Measurements from ENCODE around the gene MAPK12.
A peak's percentile ranks its signal among the peaks of the same experiment; 100 is the strongest.
"Not testable (repeated sequence)": the region's sequence is repeated elsewhere in the genome, so short reads cannot be mapped to it uniquely, and the experiment has no call there.

Gene MAPK12

DNA sequence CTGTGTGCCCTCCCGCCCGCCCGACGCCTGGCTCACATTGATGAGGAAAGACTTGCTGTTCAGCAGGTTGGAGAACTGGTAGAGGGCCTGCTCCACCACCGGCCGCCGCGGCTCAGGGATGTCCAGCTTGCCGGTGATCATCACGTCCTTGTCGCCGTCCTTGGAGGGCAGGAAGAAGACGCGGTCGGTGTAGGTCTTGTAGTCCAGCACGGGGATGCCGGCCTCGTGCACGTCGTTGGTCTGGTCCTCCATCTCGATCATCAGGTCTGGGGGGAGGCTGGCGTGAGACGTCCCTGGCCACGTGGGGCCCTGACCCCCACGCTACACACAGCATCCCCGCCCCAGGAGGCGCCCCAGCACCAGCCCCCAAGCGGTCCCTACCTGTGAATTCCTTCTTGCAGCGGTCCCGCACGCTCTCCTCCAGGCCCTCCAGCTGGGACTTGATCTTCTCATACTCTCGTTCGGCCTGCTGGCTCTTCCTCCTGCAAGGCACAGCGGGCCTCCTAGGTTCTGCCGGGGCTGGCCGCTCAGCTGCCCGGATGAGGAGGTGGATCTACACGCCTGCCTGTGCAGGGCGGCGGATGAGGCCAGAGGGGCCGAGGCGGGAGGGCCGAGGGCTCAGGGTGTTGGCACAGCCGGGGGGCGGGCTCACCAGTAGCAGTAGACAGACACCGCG, 19.4 kb upstream of the MAPK12 start:
- DNase-seq: no peak

DNA sequence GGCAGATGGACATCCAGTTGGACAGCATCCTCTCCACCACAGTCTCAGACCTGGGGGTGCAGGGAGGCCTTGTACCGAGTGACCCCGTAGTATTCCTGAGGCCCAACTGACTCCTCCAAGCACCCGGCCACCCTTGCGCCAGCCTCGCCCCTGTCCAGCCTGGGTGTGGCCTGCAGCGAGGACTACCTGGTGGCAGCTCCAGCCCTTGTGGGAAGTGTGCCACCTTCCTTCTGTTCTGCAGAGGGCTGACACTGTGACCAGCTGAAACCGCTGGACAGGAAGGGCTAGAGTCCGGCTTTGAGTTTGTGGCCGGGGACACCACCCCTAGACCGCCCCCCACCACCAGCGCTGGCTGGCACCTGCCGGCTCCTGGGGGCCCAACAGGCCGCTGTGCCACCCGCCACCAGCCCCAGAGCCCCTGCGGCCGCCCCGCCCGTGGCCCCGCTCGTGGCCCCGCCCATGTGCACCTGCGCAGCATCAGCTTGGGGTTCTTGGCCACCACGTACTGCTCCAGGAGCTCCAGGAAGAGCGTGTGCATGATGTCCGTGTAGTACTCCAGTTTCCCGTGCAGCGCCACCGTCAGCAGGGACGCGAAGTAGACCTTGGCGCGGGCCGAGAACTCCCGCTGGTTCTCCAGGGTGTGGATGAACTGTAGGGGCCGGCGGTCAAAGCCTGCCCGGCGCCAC, 18.7 kb upstream of the MAPK12 start:
- DNase-seq: no peak

DNA sequence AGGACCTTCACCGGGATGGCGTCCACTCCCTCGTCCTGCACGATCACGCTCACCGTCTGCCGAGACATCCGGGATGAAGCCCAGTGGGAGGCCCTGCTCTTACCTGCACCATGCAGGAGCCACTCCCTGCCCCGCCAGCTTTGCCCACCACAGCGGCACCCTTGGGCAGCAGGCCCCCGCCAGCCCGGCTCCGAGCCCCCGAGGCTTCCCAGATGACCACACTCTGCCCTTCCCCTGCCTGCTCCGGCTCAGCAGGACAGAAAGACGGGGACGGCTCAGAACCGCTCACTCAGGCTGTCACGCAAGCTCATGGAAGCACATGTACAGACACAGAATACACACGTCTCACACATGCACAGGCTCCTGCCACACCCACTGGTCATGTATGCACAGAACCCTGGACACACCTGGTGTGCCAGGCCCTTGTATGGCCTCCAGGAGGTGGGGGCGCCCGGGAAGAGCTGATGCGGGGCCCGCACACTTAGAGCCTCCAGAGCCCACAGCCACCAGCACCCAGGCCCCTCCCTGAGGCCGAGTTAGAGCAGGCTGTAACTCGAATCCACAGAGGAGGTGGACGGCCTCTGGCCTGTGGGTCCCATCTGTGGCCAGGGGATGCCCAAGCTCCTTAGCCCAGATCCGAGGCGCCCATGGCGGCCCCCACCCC, 17.6 kb upstream of the MAPK12 start:
- no peak for DNase-seq

DNA sequence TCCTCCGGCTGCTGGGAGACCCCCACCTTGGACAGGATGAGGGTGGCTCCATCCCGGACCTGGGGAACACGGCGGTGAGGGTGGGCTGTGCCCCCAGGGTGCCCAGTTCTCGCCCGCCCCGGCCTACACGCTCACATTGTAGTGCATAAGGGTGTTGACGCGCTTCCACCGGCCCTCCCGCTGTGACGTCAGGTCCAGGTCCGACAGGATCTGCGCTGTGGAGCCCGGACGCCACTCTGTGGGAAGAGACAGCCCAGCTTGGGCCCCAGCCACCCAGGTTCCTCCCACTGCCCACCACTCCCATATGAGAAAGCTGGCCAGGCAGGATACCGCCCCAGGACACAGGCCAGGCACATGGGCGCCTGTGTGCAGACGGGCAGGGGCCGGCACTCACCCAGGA, 17.0 kb upstream of the MAPK12 start:
- DNase-seq: no peak

DNA sequence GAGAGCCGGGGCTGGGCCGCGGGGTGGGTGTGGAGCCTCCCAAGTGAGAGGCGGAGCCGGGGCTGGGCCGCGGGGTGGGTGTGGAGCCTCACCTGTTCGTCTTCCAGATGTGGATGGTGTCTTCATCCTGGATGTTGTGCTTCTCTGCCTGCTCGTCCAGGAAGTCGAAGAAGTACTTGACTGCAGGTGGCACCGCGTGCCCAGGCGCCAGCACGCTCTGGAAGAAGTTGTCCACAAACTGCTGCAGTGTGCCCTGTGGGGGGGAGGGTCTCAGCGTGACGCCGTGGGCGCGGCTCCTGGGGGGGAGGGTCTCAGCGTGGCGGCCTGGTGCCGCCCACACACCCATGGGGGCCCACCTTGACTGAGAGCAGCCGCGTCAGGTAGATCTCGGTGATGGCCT, 16.3 kb upstream of the MAPK12 start:
- no peak for DNase-seq

DNA sequence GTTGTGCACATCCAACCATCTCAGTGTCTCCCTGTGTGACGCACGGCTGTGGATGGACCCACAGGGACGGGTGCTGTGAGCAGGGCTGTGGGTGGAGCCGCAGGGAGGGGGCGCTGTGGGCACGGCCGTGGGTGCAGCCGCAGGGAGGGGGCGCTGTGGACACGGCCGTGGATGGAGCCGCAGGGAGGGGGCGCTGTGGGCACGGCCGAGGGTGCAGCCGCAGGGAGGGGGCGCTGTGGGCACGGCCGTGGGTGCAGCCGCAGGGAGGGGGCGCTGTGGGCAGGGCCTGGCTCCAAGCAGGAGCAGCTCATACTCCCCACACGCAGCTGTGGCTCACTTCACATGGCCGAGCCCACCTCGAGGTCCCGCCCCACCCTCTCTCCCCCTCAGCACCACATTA, 14.7 kb upstream of the MAPK12 start:
- peak; percentile 22 for DNase-seq

DNA sequence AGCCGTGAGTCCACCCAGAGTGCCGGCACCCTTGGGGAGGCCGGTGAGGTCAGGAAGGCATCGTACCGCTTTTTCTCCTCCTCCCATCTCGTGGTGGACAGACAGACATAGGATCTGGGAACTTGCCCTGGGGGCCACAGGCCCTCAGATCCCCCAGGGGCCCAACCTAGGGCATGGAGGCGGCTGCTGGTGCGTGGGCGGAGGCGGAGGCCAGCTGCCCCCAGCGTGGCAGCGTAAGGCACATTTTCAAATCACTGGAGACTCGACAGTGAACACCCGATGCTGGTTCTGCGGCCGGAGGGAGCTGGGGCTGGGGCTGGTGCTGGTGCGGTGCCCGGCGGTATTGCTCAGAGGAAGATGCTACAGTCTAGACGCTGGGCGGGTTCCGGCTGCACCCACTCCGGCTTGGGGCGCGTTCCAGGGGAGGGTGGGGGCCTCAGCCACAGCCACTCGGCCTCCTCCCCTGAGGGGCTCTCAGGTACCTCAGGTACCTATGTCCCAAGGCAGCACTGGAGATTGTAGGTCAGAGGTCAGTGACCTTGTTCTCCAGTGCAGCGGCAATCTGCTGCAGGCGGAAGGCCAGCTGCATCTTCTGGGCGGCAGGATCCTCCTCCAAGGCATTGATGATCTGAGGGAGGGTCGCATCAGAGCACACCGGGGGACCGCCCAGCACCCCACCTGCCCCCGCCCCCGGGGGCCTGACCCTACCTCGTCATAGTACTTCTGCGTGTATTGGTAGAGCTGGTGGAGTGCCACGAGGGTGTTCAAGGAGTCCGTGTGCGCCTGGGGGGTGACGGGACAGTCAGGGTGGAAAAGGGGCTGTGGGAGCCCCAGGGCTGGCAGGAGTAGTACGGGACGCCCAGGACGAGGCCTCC, 13.9 kb upstream of the MAPK12 start:
- DNase-seq: no peak

DNA sequence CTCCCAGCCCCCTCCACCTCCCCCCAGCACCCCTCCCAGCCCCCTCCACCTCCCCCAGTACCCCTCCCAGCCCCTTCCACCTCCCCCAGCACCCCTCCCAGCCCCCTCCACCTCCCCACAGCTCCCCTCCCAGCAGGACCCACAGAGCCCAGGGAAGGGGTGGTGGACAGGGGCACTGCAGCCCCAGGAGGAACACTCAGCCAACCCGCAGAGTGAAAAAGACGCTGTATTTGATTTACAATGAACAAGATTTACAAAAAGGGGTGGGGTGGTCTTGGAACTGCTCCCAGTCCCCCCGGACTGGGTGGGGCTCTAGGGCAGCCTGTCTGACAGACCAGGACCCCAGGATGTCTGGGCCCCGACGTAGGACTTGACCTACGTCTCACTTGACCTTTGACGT, 13.3 kb upstream of the MAPK12 start:
- DNase-seq: no peak

DNA sequence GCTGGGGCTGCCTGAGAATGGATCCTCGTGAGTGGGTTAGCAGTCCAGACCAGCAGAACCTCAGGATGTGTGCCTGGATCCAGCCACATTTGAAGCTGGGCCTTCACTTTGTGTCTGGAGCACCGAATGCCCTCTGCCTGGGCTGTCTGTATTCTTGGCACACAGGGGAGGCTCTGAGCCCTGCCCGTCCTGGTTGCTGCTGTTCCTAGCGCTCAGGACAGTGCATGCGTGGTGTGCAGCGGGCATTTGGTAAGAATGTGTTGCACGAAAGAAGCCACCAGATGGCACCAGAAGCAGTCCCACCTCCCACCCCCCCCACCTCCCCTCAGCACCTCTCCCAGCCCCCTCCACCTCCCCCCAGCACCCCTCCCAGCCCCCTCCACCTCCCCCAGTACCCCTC, 12.8 kb upstream of the MAPK12 start:
- DNase-seq: peak; percentile 26

DNA sequence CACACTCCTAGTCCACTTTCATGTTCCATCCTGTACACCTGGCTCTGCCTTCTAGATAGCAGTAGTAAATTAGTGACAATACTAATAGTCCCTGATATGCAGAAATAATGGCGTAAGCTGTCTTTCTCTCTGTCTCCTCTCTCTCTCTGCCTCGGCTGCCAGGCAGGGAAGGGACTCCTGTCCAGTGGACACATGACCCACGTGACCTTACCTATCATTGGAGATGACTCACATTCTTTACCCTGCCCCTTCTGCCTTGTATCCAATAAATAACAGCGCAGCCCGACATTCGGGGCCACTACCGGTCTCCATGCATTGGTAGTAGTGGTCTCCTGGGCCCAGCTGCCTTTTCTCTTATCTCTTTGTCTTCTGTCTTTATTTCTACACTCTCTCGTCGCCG, 12.3 kb upstream of the MAPK12 start:
- not testable (repeated sequence) for DNase-seq

DNA sequence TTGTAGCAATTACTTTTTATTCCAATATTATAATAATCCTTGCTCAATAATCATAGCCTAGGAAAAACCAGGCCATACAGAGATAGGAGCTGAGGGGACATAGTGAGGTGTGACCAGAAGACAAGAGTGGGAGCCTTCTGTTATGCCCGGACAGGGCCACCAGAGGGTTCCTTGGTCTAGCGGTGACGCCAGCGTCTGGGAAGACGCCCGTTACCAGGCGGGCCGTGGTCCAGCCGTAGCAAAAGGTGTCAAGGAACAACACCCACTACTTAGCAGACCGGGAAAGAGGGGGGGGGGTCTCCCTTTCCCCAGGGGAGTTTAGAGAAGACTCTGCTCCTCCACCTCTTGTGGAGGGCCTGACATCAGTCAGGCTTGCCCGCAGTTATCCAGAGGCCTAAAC, 11.9 kb upstream of the MAPK12 start:
- DNase-seq: not testable (repeated sequence)

DNA sequence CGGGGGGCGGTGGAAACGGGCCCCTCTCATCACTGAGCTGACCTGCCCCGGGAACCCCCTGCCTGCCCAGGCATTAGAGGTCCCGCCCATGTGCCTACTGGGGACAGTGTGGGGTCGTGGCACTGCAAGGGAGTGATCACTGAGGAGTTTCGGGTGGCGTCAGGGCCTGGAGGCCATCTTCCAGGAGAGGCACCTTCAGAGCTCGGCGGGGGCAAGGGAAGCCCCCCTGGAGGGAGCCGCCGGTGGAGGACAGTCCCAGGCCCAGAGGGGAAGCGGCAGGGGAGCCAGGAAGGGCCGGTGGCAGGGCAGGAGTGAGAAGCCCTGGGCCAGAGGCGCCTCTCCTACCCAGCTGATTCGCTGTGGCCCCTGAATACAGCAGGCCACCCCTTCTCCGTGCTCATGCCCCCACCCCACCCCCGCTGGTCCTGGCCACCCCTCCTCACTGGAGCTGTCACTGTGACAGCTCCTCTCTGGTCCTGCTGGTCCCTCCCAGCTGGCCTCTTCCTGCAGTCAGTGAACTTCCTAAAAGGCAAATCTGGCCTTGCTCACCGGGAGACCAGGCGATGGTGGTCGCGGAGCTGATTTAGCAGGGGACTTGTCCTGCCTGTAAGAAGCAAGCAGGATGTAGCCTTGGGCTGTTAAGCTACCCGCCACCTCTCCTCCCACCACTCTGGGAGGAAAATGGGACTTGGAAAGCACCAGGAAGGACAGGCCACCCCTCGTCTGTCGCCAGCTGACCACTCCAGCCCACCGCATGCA, 10.7 kb upstream of the MAPK12 start:
- no peak for DNase-seq

DNA sequence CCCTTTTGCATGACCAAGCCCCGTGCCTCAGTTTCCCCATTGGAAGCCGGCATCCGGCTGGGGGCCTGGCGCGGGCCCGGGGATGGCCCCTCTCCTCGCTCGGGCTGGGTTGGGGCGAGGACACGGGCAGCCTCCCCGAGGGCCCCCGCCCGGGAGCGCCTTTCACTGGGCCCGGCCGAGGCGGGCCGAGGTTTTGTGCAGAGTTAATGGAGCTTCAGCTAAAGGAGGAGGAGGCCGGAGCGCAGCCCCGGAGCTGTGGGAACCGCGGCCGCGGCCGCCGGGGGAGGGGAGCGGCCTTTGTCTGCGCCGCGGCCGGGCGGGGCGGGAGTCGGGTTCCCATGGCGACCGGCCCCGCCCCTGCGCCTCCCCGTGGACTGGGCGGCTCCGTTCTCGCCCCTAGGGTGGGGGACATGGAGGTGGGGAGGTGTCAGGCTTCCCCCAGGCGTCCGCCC, 10.1 kb upstream of the MAPK12 start:
- peak; percentile 19 for DNase-seq

DNA sequence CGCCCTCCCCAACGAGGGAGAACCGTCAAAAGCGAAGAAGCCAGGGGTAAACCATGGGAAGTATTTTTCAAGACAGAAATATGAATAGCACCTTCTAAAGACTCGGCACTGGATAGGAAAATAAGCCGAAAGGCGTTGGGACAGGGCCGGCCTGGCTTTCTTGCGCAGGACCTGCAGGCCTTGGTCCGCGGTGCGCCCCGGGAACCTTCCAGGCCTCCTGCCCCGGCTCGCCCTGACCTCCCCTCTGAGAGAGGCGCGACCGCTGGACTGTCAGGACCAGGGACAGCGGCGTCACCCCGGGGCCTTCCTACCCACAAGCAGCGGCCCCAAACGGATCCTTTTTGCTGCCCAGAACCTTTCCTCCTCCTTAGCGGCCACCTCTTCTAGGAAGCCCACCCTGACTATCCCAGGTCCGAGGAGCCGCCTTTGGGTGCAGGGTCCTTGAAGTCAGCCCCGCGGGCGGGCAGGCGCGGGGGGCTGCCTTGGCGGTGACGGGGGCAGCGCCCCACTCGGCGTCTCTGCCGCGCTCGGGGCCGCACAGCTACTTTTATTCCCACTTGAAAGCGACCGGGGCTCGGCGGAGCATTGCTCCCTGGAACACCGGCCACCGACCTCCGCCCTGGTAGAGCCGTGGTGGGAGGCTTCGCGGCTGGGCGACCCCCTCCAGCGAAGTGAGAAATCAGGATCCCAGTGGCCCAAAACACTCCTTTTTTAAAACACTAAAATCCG, 9.3 kb upstream of the MAPK12 start:
- DNase-seq: peak; percentile 66

DNA sequence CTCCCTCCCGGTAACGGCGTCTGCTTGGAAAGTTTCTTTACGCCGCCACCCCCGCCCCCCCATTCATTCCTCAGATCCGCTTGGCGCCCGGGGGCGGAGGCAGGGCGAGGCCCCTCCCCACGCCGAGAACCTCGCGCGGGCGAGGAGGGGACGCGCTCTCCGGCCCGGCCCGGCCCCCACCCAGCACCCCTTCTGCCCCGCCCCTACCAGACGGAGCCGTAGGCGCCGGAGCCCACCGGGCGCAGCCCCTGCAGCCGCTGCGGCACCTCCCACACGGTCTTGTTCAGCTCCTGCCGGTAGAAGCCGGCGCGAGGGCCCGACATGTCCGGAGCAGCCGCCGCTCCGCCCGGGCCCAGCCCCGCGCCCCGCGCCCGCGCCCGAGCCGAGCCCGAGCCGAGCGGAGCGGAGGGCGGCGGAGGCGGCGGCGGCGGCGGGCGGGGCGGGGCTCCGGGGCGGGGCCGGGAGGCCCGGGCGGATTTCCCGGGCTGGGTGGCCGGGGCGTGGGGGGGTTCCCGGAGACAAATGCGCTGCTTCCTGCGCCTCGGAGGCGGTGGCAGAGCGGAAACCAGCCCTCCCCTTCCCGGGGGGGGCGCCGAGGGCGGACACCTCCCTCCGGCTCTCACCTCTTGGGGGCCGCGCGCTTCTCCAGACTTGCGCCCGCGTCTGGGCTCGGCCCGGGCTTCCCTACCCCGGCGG, 8.6 kb upstream of the MAPK12 start, which contains the start of gene MAPK11:
Gene MAPK11, minus strand, starts transcription at position 411 of the 696 bp plus-strand sequence. Its CDS starts 88 bp downstream, at position 323.
- peak; percentile 55 for DNase-seq

DNA sequence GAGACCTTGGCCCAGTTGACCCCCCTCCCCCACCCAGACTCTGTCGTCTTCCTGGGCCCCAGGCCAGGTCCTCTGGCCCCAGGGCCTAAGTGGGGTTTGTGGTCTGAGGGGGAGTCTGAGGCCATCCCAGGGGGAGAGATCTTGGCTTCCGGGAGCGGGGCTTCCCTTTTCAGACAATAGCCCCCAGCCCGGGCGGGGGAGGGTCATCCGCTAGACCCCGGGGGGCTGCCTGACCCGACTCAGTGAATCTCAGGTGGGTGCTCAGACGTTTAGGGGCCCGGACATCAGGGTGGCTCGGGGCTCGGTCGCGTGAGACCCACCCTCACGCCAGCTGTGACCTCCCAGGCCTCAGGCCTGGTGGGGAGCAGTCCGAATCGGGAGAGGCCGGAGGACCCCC, 8.1 kb upstream of the MAPK12 start:
- DNase-seq: no peak

DNA sequence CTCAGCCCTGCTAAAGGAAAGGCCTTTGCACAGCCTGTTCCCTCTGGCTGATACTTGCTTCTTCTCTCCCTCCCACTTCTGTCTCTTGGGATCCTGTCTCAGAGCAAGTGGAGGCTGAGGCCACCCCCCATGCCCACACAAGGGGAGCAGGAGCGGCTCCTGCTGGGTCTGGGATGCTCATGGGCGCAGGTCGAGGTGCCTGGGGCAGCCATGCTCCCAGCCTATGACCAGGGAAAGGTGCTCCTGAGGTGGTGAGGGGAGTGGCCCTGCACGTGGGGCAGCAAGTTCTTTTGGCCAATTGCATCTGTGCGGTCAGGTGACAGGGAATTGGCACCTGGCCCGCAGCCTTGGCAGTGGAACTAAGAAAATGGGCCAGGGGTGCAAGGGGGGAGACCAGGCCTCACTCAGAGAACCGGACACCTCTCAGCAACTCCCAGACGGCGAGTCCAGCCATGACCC, 7.2 kb upstream of the MAPK12 start:
- no peak for DNase-seq

DNA sequence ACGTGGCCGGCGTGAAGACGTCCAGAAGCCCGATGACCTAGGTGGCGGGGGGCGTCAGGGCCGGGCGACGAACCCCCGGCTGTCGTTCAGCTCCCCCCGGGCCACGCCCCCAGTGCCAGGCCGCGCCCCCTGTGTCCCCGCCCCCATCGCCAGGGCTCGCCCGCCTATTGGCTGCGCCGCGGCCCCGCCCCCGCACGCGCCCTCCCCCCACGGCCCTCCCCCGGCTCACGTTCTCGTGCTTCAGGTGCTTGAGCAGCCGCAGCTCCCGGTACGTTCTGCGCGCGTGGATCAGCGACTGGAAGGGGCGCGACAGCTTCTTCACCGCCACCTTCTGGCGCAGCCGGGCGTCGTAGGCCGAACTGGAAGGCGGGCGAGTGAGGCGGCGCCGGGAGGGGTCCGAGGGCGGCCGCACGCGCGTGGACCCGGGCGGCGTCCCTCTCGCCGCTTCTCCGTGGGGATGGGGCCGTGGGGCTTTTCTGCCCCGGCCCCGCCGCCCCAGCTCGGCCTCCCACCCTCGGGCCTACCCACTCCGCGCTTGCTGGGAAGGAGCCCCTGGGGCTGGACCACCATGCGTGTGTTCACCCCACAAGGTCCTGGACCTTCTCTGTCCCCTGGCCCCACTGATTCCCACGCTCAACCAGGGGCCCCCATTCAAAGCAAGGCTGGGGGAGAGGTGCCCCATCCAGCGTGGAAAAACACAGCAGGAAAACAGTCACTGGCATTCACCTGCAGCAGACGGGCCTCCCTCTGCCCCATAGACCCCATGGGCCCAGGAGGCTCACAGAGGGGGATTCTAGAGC, 6.3 kb upstream of the MAPK12 start:
- peak; percentile 28 for DNase-seq

DNA sequence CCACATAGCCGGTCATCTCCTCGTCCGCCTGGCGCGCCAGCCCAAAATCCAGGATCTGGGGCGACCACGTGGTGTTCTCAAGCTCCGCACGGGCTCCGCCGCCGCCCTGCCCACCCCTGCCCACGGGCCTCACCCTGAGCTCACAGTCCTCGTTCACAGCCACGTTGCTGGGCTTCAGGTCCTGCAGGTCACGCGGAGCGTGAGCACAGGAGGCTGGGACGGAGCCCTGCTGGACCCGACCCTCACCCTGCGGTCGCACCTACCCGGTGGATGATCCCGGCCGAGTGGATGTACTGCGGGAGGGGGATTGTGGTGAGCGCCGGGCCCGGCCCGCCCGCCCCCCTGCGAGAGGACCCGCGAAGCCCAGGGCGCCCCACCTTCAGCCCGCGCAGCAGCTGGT, 5.5 kb upstream of the MAPK12 start:
- DNase-seq: no peak
